ENCODE data around the gene IL23R. TPM values are rescaled to one million over a fixed set of nuclear protein-coding genes. Genes with fewer than 3 reads are reported as not detected.
"Not testable (repeated sequence)": the region's sequence is repeated elsewhere in the genome, so short reads cannot be mapped to it uniquely, and the experiment has no call there.

Gene IL23R
- total RNA-seq, 2 donors from 2014 or later = 0.74 TPM; not detected in 1

DNA sequence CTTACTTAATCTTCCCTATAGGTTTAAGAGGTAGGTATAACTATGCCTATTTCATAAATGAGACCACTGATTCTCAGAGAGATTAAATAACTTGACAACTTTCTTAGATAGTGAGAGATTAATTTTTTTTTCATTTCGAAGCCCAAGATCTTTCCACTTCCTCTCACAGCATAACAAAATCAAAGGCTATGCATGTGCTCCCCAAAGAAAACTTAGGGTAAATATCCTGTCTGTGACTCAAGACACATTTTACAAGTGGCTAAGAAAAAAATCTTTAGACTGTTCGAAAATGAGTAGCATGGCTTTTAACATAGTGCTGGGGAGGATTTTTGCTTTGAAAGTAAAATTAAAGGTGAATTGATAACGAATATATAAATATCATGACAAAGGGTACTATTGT is 23.3 kb upstream of the IL23R start:
- Histone ChIP-seq H3K4me1 (replicated peaks) (no peaks in the 10 kb centered on the region), H3K9me3 (no peaks in the 10 kb centered on the region), H3K27ac (no peak overlapping the region), H3K4me3 (no peak overlapping the region), H3K27me3 (replicated peaks; ENCODE audit: insufficient read depth) (no peaks in the 10 kb centered on the region), H3K36me3 (no peaks in the 10 kb centered on the region)
- TF ChIP-seq, protein P1, sequence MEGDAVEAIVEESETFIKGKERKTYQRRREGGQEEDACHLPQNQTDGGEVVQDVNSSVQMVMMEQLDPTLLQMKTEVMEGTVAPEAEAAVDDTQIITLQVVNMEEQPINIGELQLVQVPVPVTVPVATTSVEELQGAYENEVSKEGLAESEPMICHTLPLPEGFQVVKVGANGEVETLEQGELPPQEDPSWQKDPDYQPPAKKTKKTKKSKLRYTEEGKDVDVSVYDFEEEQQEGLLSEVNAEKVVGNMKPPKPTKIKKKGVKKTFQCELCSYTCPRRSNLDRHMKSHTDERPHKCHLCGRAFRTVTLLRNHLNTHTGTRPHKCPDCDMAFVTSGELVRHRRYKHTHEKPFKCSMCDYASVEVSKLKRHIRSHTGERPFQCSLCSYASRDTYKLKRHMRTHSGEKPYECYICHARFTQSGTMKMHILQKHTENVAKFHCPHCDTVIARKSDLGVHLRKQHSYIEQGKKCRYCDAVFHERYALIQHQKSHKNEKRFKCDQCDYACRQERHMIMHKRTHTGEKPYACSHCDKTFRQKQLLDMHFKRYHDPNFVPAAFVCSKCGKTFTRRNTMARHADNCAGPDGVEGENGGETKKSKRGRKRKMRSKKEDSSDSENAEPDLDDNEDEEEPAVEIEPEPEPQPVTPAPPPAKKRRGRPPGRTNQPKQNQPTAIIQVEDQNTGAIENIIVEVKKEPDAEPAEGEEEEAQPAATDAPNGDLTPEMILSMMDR (IDR thresholded peaks at IDR 0.05) = no peak
- no peak for TF ChIP-seq POLR2AphosphoS5 (IDR thresholded peaks at IDR 0.05)
- TF ChIP-seq POLR2A (IDR thresholded peaks at IDR 0.05) = no peak
- 40% methylated on average over 3 of the region's 3 CpGs for WGBS
- intact Hi-C loops (cut with DNase I) = loop anchor here (10.0 kb wide), 1 partner anchor 88 kb away; the partner anchor contains the start of gene SLC35D1
- no peak for DNase-seq (ENCODE audit: low spot score)

DNA sequence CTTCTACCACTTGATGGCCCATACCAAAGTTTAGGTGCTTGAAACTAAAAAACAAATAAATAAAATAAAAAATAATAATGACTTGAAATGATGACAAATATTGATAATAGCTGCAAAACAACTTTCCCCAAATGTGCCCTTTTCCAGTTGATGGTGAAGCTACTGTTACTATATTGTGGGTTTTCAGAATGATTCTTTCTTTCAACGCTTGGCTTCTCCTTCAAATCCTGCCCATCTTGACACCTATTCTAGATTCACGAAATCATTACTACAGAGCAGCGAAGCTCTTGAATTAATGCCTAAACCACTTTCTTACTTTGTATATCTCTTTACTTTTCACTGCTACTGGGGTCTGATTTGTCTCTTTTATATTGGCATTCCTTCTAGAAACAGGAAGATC is 22.3 kb upstream of the IL23R start:
- Histone ChIP-seq H3K4me1 (replicated peaks) (peaks cover 2% of the 10 kb centered on the region), H3K9me3 (no peaks in the 10 kb centered on the region), H3K36me3 (no peaks in the 10 kb centered on the region), H3K27me3 (replicated peaks; ENCODE audit: insufficient read depth) (no peaks in the 10 kb centered on the region), H3K4me3 (no peak overlapping the region), H3K27ac (no peak overlapping the region)
- WGBS = 96% methylated on average over 3 of the region's 3 CpGs
- no peak for DNase-seq (ENCODE audit: low spot score)
- intact Hi-C loops (cut with DNase I) = loop anchor here (10.0 kb wide), 1 partner anchor 89 kb away; the partner anchor contains the start of gene SLC35D1
- TF ChIP-seq, protein P1 (IDR thresholded peaks at IDR 0.05) = no peak
- no peak for TF ChIP-seq POLR2AphosphoS5 (IDR thresholded peaks at IDR 0.05)
- TF ChIP-seq POLR2A (IDR thresholded peaks at IDR 0.05) = no peak

DNA sequence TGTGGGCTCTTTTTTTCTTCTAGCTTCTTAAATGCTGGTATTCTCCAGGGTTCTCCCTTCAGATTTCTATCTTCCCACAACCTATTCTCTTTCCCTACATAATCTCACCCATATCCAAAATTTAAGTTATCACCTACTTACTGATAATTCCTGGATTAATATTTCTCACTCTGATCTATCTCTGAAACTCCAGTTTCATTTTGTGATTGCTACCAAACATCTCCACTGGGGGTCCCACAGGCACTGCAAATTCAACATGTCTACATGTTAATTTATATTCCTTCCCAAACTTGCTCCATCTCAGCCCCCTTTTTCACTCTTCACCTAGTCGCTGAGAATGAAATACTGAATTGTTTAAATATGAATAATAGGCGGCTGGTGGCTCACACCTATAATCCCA is 21.6 kb upstream of the IL23R start:
- WGBS = 79% methylated on average over 2 of the region's 2 CpGs

DNA sequence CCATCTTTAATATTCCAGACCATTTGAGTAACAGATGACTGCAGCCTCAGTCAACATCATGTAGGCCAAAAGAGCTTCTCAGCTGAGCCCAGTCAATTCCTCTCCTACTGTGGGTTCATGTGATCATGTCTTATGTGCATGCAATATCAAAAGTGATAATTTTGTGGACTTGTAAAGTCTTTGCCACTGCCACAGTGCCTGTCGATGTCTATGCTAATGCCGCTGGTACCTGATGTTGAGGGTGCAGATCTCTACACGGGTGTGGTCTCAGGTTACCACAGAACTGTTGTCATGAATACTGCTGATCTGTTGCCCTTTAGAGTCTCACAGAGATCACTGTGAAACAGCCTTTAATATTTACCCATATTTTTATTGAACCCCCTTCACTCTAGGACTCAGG is 20.2 kb upstream of the IL23R start:
- no peaks in the 10 kb centered on the region for H3K27me3 ChIP-seq (replicated peaks; ENCODE audit: insufficient read depth)
- WGBS = 94% methylated on average over 3 of the region's 3 CpGs
- no peak for TF ChIP-seq POLR2A (IDR thresholded peaks at IDR 0.05)
- TF ChIP-seq, protein P1 (IDR thresholded peaks at IDR 0.05) = no peak
- no peak for TF ChIP-seq POLR2AphosphoS5 (IDR thresholded peaks at IDR 0.05)
- no peak overlapping the region for H3K27ac ChIP-seq
- H3K9me3 ChIP-seq = no peaks in the 10 kb centered on the region
- H3K36me3 ChIP-seq = no peaks in the 10 kb centered on the region
- no peak for DNase-seq (ENCODE audit: low spot score)
- intact Hi-C loops (cut with DNase I) = loop anchor here (5.0 to 10.0 kb wide), 2 partner anchors 91 to 149 kb away; partner anchors contain the start of gene SLC35D1
- no peak overlapping the region for H3K4me3 ChIP-seq
- peaks cover 3% of the 10 kb centered on the region for H3K4me1 ChIP-seq (replicated peaks)

More for the DNA sequence above, 21.6 kb upstream of the IL23R start:
- H3K36me3 ChIP-seq = no peaks in the 10 kb centered on the region
- no peaks in the 10 kb centered on the region for H3K27me3 ChIP-seq (replicated peaks; ENCODE audit: insufficient read depth)
- no peaks in the 10 kb centered on the region for H3K9me3 ChIP-seq
- TF ChIP-seq POLR2A (IDR thresholded peaks at IDR 0.05) (no peak), POLR2AphosphoS5 (IDR thresholded peaks at IDR 0.05) (no peak)
- TF ChIP-seq, protein P1 (IDR thresholded peaks at IDR 0.05) = no peak
- no peak for DNase-seq (ENCODE audit: low spot score)
- H3K4me1 ChIP-seq (replicated peaks) = peaks cover 3% of the 10 kb centered on the region
- H3K27ac ChIP-seq = no peak overlapping the region
- H3K4me3 ChIP-seq = no peak overlapping the region
- intact Hi-C loops (cut with DNase I) = loop anchor here (5.0 to 10.0 kb wide), 2 partner anchors 90 to 147 kb away; partner anchors contain the start of gene SLC35D1

DNA sequence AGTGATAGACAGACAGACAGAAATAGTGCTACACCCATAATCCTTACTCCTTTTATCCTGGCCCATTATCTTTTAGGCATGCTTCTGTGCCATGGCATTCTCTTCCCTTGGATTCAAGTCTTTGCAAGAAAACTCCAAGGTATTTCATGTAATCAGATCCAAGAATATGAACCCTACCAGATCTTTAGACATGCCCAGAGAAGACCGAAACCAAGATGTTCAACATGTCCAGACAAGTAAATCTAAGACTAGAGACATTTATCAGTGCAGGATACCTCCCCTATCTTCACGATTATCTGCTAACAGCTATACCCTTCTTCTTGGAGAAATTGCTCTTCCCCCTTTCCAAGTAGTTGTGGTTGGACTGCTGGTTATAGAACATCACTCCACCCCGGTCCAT is 19.7 kb upstream of the IL23R start:
- H3K36me3 ChIP-seq = no peaks in the 10 kb centered on the region
- peaks cover 3% of the 10 kb centered on the region for H3K4me1 ChIP-seq (replicated peaks)
- WGBS = 75% methylated on average over 3 of the region's 3 CpGs
- intact Hi-C loops (cut with DNase I) = loop anchor here (5.0 to 10.0 kb wide), 2 partner anchors 92 to 149 kb away; partner anchors contain the start of gene SLC35D1
- H3K4me3 ChIP-seq = no peak overlapping the region
- H3K27me3 ChIP-seq (replicated peaks; ENCODE audit: insufficient read depth) = no peaks in the 10 kb centered on the region
- DNase-seq (ENCODE audit: low spot score) = no peak
- H3K9me3 ChIP-seq = no peaks in the 10 kb centered on the region
- TF ChIP-seq, protein P1 (IDR thresholded peaks at IDR 0.05) = no peak
- TF ChIP-seq POLR2AphosphoS5 (IDR thresholded peaks at IDR 0.05) (no peak), POLR2A (IDR thresholded peaks at IDR 0.05) (no peak)
- H3K27ac ChIP-seq = no peak overlapping the region

DNA sequence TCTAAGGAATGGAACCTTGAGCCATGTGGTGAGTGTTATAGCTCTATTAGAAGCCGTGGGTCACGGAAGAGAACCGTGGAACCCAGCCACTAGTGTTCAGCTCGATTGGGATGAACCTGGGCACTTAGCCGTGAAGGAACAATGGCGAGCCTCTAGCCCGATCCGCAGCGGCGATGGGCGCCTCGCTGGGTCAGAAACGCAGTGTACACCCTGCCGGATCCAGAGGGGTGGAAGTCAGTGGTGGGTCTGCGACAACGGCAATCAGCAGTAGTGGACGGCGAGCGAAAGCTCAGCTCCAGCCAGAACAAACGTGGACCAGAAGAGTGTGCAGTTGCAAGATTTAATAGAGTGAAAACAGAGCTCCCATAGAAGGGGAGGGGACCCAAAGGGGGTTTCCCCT is 18.3 kb upstream of the IL23R start:
- H3K4me3 ChIP-seq; H3K9me3 ChIP-seq; H3K36me3 ChIP-seq; H3K4me1 ChIP-seq (replicated peaks); DNase-seq (ENCODE audit: low spot score); H3K27me3 ChIP-seq (replicated peaks; ENCODE audit: insufficient read depth); H3K27ac ChIP-seq: not testable (repeated sequence)
- 92% methylated on average over 20 of the region's 20 CpGs for WGBS
- intact Hi-C loops (cut with DNase I) = loop anchor here (5.0 to 10.0 kb wide), 2 partner anchors 93 to 151 kb away; partner anchors contain the start of gene SLC35D1
